HUES6 (cell line): ENCODE results near the gene ANKRD31.

ENCODE experiments used
- H3K27ac ChIP-seq: 2 replicates; pipeline ENCODE4 v1.7.0; 2013; ENCODE audit warnings: low read depth, mild to moderate bottlenecking, low read length, inconsistent platforms
- H3K27me3 ChIP-seq: 2 replicates; pipeline ENCODE4 v1.6.1; 2013; ENCODE audit warnings: low read length; ENCODE audit not compliant: control insufficient read depth, insufficient read depth
- H3K36me3 ChIP-seq: 2 replicates; pipeline ENCODE4 v1.6.1; 2013; ENCODE audit warnings: low read length; ENCODE audit not compliant: control insufficient read depth, insufficient read depth
- H3K4me1 ChIP-seq: 2 replicates; pipeline ENCODE4 v1.6.1; 2013; ENCODE audit warnings: low read length; ENCODE audit not compliant: control insufficient read depth, insufficient read depth
- H3K4me3 ChIP-seq: 2 replicates; pipeline ENCODE4 v1.5.1; 2013; ENCODE audit warnings: low read depth, low read length
- H3K9ac ChIP-seq: one replicate; pipeline ENCODE4 v1.6.1; 2013; ENCODE audit warnings: mild to moderate bottlenecking, low read length
- H3K9me3 ChIP-seq: 2 replicates; pipeline ENCODE4 v1.6.1; 2013; ENCODE audit warnings: low read depth, low read length; ENCODE audit not compliant: control insufficient read depth, insufficient read depth

The ANKRD31 gene

DNA sequence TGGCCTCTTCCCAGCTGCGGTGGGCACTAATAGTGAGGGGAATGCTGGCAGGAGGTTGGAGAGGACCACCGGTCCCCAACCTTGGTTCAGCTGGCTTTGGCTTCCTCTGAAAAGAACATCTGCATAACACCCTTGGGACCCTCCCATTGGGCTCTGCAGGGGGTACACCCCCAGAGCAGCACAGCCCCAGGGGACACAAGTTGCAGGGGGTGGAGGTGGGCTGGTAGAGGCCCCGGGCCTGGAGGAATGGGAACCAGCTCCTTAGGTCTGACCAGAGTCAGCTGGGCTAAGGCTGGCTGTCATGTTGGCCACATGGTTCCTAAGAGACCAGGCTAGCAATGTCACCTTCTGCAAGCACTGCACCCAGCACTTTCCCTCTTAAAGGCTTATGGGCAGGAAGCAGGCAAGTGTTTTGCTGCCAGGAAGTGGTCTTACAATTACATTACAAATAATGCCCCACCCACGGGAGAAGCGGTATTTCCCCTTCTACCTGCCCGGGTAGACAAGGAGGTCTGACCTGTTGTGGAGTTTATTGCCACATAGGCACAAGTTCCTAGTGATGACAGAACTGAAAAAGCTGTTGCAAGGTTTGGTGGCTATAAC lies 202.4 kb downstream of the ANKRD31 start:
- no peak overlapping the region for H3K9ac ChIP-seq
- H3K9me3 ChIP-seq = no peaks in the 10 kb centered on the region
- H3K4me3 ChIP-seq = no peak overlapping the region
- H3K27me3 ChIP-seq = no peaks in the 10 kb centered on the region
- H3K4me1 ChIP-seq = peaks cover 4% of the 10 kb centered on the region; the same call in 1 of the 2 replicates
- no peaks in the 10 kb centered on the region for H3K36me3 ChIP-seq
- no peak overlapping the region for H3K27ac ChIP-seq

GRCh38 chr5:75031366-75031765 lies 205.3 kb downstream of the ANKRD31 start:
- Histone ChIP-seq H3K4me3 (no peak overlapping the region), H3K27me3 (no peaks in the 10 kb centered on the region), H3K9ac (no peak overlapping the region), H3K36me3 (no peaks in the 10 kb centered on the region), H3K4me1 (peaks cover 4% of the 10 kb centered on the region; the same call in 1 of the 2 replicates), H3K9me3 (no peaks in the 10 kb centered on the region), H3K27ac (no peak overlapping the region)

- Histone ChIP-seq H3K27ac (no peak overlapping the region), H3K27me3 (no peaks in the 10 kb centered on the region), H3K4me3 (no peak overlapping the region), H3K36me3 (no peaks in the 10 kb centered on the region), H3K9ac (no peak overlapping the region), H3K9me3 (no peaks in the 10 kb centered on the region), H3K4me1 (no peaks in the 10 kb centered on the region; the same call in 1 of the 2 replicates)
Observed at GRCh38 chr5:75028090-75028489, 208.6 kb downstream of the ANKRD31 start.

DNA sequence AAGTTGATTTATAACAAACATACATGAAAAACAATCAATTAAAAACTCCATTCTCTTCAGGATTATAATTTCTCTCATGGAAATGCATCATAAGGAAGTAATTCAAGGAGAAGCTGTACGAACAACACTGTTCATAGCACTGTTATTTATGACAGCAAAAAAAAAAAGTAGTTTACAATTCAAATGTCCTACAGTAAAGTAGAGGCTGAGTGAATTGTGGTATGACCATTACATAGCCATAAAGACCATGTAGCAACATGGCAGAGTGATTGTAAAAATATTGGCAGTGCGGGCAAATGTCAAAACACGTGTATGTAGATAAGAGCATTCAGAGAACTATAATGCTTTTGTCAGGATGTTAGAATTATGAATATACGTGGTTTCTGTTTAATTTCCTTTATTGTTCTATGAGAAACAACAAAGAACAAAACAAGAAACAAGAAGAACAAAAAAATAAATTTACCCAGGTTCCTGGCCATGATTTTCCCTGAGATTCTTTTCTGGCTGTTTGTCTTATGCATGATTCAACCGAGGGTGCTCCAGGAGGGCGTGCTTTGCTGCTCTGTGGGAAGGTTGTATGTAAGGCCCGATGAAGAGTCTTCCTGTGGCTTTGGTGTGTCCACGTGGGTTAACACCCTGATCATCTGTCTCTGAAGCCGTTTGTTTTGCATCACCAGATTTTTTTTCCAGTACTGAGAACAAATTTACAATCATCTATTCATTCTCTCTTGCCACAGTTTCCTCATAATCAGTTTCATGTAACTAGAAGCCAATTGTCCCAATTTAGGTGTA lies 213.1 kb downstream of the ANKRD31 start:
- H3K4me3 ChIP-seq = no peak overlapping the region

GRCh38 chr5:75021800-75022199 lies 214.9 kb downstream of the ANKRD31 start:
- H3K27ac ChIP-seq = no peak overlapping the region

More for the DNA sequence above, 213.1 kb downstream of the ANKRD31 start:
- no peaks in the 10 kb centered on the region for H3K36me3 ChIP-seq
- no peak overlapping the region for H3K27ac ChIP-seq
- H3K9ac ChIP-seq = no peak overlapping the region
- H3K9me3 ChIP-seq = no peaks in the 10 kb centered on the region
- peaks cover 3% of the 10 kb centered on the region; the same call in 1 of the 2 replicates for H3K4me1 ChIP-seq
- H3K27me3 ChIP-seq = no peaks in the 10 kb centered on the region

GRCh38 chr5:75021219-75021618 lies 215.5 kb downstream of the ANKRD31 start:
- H3K4me3 ChIP-seq = no peak overlapping the region
- H3K27me3 ChIP-seq = no peaks in the 10 kb centered on the region
- H3K4me1 ChIP-seq = peaks cover 4% of the 10 kb centered on the region; the same call in 1 of the 2 replicates
- H3K9me3 ChIP-seq = no peaks in the 10 kb centered on the region
- H3K27ac ChIP-seq = no peak overlapping the region
- no peaks in the 10 kb centered on the region for H3K36me3 ChIP-seq
- H3K9ac ChIP-seq = no peak overlapping the region

More at GRCh38 chr5:75021800-75022199, 214.9 kb downstream of the ANKRD31 start:
- peaks cover 4% of the 10 kb centered on the region; the same call in 1 of the 2 replicates for H3K4me1 ChIP-seq
- no peaks in the 10 kb centered on the region for H3K9me3 ChIP-seq
- no peaks in the 10 kb centered on the region for H3K27me3 ChIP-seq
- H3K36me3 ChIP-seq = no peaks in the 10 kb centered on the region
- no peak overlapping the region for H3K9ac ChIP-seq
- no peak overlapping the region for H3K4me3 ChIP-seq

GRCh38 chr5:75020016-75020656 lies 216.5 kb downstream of the ANKRD31 start:
- Histone ChIP-seq H3K4me1 (peaks cover 4% of the 10 kb centered on the region; the same call in 1 of the 2 replicates), H3K36me3 (no peaks in the 10 kb centered on the region), H3K9ac (no peak overlapping the region), H3K27me3 (no peaks in the 10 kb centered on the region), H3K9me3 (no peaks in the 10 kb centered on the region), H3K4me3 (no peak overlapping the region), H3K27ac (no peak overlapping the region)

DNA sequence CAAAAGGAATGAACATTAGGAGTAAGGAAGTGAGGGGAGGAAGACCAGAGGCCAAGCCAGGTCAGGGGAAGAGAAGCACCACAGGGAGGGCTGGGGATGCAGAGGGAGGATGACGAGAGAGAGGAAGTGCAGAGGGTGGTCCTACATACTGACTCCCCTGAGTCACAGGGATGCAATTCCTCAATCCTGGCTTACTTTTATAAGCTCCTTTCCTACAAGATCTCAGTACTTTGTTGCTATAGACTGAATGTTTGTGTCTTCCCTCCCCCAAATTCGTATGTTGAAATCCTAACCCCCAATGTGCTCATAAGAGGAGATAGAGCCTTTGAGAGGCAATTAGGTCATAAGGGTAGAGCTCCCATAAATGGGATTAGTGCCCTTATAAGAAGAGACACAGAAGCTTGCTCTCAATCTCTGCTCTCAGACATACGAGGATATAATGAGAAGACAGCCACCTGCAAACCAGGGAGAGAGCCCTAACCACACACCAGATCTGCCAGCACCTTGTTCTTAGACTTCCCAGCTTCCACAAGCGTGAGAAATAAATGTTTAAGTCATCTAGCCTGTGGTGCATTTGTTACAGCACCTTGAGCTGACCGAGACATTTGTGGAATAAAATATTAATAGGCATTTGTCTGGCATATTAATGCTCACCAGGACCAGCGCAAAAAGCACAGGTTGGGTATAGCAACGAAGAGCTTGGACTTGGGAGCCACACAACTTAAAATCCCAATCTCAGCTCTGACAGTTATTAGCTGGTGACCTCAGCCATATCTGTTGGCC lies 217.7 kb downstream of the ANKRD31 start:
- H3K36me3 ChIP-seq = no peaks in the 10 kb centered on the region
- H3K4me1 ChIP-seq = peaks cover 4% of the 10 kb centered on the region; the same call in 1 of the 2 replicates
- no peak overlapping the region for H3K4me3 ChIP-seq
- H3K27me3 ChIP-seq = no peaks in the 10 kb centered on the region
- no peak overlapping the region for H3K9ac ChIP-seq
- no peaks in the 10 kb centered on the region for H3K9me3 ChIP-seq
- H3K27ac ChIP-seq = no peak overlapping the region
